HCT116 (cell line): ENCODE results near the gene PRELP. TPM values are rescaled to one million over a fixed set of nuclear protein-coding genes. Genes with fewer than 3 reads are reported as not detected.
"Not testable (repeated sequence)": the region's sequence is repeated elsewhere in the genome, so short reads cannot be mapped to it uniquely, and the experiment has no call there.

Experiments used
- ATAC-seq: fragments of 200-7000 bp; cut with Tn5 transposase; 2 replicates; pipeline ENCODE4 v1.9.1; 2020; ENCODE audit warnings: mild to moderate bottlenecking, moderate library complexity
- BruUV-seq: library from RNA; stranded (reverse); fragments of 400-500 nt; replicated peaks from 2 replicates; lab custom pipeline; 2021; lab: Mats Ljungman, UMichigan
- CTCF ChIA-PET: fragments of 300-600 bp; sonication (Branson Sonifier 250); formaldehyde crosslinking; loops from one replicate; lab custom pipeline; 2021; ENCODE audit warnings: antibody characterized with exemption; lab: Charles Lee
- POLR2A ChIA-PET: fragments of 300-600, 350-600 bp; sonication (Branson Sonifier 250); formaldehyde crosslinking; loops from one replicate; lab custom pipeline; 2021; ENCODE audit warnings: antibody characterized with exemption; lab: Charles Lee
- RAD21 ChIA-PET, 2 experiments: fragments of 300-600 bp; sonication (Branson Sonifier 250); formaldehyde crosslinking; loops; one replicate each; lab custom pipeline; 2023; ENCODE audit warnings: low total read pairs in 2 of 2; ENCODE audit not compliant: uncharacterized antibody in 2 of 2, unreplicated experiment in 2 of 2, low non-redundant PET in 1 of 2; lab: Charles Lee
- DNase-seq: peaks from one replicate; pipeline ENCODE4 v3.0.0-alpha.2; 2010; ENCODE audit warnings: low read depth, low spot score
- H2AFZ ChIP-seq: fragments of 200-600 bp; shearing (Covaris generic), sonication (generic); 2 replicates; pipeline ENCODE4 v1.6.1; 2017; ENCODE audit warnings: low read depth, mixed run types, mixed read lengths, antibody characterized with exemption, low read length; ENCODE audit not compliant: poor library complexity, severe bottlenecking
- H3K27ac ChIP-seq: 2 replicates; pipeline ENCODE4 v1.5.1; 2012; ENCODE audit warnings: low read depth, low read length
- H3K27me3 ChIP-seq: fragments of 200-600 bp; sonication (generic); 2 replicates; pipeline ENCODE4 v1.6.1; 2016; ENCODE audit warnings: mixed run types, low read length, mixed read lengths; ENCODE audit not compliant: insufficient read depth
- H3K36me3 ChIP-seq, 2 experiments: fragments of 200-500 bp in 1 of 2; fragments of 200-600 bp in 1 of 2; sonication (Bioruptor generic) in 1 of 2; sonication (generic) in 1 of 2; 2 replicates each; pipeline versions ENCODE4 v1.5.1 to v1.6.1; 2014 to 2016; ENCODE audit warnings: low read length in 2 of 2, inconsistent platforms in 1 of 2, mixed read lengths in 1 of 2, mixed run types in 1 of 2; ENCODE audit not compliant: insufficient read depth in 2 of 2, control insufficient read depth in 1 of 2
- H3K4me1 ChIP-seq, 2 experiments: fragments of 200-600 bp in 1 of 2; sonication (generic) in 1 of 2; 2 replicates each; pipeline versions ENCODE4 v1.5.1 to v1.6.1; 2012 to 2017; ENCODE audit warnings: low read length in 2 of 2, inconsistent platforms in 1 of 2, mild to moderate bottlenecking in 1 of 2, mixed read lengths in 1 of 2, mixed run types in 1 of 2, moderate library complexity in 1 of 2; ENCODE audit not compliant: insufficient read depth in 2 of 2, control insufficient read depth in 1 of 2
- H3K4me2 ChIP-seq: fragments of 200-600 bp; sonication (generic); 2 replicates; pipeline ENCODE4 v1.6.1; 2017; ENCODE audit warnings: mixed run types, low read length, mixed read lengths
- H3K4me3 ChIP-seq, 2 experiments: fragments of 200-600 bp in 1 of 2; sonication (generic) in 1 of 2; replicated peaks in 1 of 2; 2 replicates each; pipeline ENCODE4 v1.5.1; 2011 to 2016; ENCODE audit warnings: low read length in 2 of 2, control low read depth in 1 of 2, low read depth in 1 of 2, mild to moderate bottlenecking in 1 of 2, mixed read lengths in 1 of 2, mixed run types in 1 of 2
- H3K79me2 ChIP-seq: fragments of 200-600 bp; sonication (generic); 2 replicates; pipeline ENCODE4 v1.6.1; 2017; ENCODE audit warnings: mild to moderate bottlenecking, mixed run types, low read length, moderate library complexity, mixed read lengths; ENCODE audit not compliant: insufficient read depth
- H3K9ac ChIP-seq: fragments of 200-600 bp; sonication (generic); 2 replicates; pipeline ENCODE4 v1.6.1; 2016; ENCODE audit warnings: low read length, mixed read lengths
- H3K9me2 ChIP-seq: fragments of 200-600 bp; sonication (generic), shearing (Covaris generic); 2 replicates; pipeline ENCODE4 v1.6.1; 2017; ENCODE audit warnings: mixed run types, mild to moderate bottlenecking, moderate library complexity; ENCODE audit not compliant: insufficient read depth
- H3K9me3 ChIP-seq, 2 experiments: fragments of 200-500 bp in 1 of 2; fragments of 200-600 bp in 1 of 2; sonication (Bioruptor generic) in 1 of 2; sonication (generic) in 1 of 2; 2 replicates each; pipeline ENCODE4 v1.6.1; 2014 to 2017; ENCODE audit warnings: low read length in 2 of 2, mixed read lengths in 2 of 2, inconsistent platforms in 1 of 2, low read depth in 1 of 2, mild to moderate bottlenecking in 1 of 2, mixed run types in 1 of 2, moderate library complexity in 1 of 2; ENCODE audit not compliant: control insufficient read depth in 1 of 2, insufficient read depth in 1 of 2
- H4K20me1 ChIP-seq: fragments of 200-600 bp; sonication (generic), shearing (Covaris generic); 2 replicates; pipeline ENCODE4 v1.6.1; 2017; ENCODE audit warnings: mixed run types, mild to moderate bottlenecking, moderate library complexity; ENCODE audit not compliant: insufficient read depth
- EGR1 ChIP-seq: IDR thresholded peaks from 2 replicates; pipeline ENCODE4 v1.6.1; 2012; ENCODE audit warnings: low read depth
- ELF1 ChIP-seq: IDR thresholded peaks from 2 replicates; pipeline ENCODE4 v1.6.1; 2012; ENCODE audit warnings: low read depth, borderline replicate concordance
- EZH2 ChIP-seq: fragments of 200-600 bp; sonication (generic); IDR thresholded peaks from 2 replicates; pipeline ENCODE4 v1.6.1; 2017; ENCODE audit warnings: antibody characterized with exemption, mixed run types
- SP1 ChIP-seq: IDR thresholded peaks from 2 replicates; pipeline ENCODE4 v1.6.1; 2012; ENCODE audit warnings: low read depth
- ZNF274 ChIP-seq: fragments of 200-500 bp; sonication (Bioruptor generic); IDR thresholded peaks from 2 replicates; pipeline ENCODE4 v1.6.1; 2014; ENCODE audit warnings: mild to moderate bottlenecking, low read depth, low read length, inconsistent platforms
- intact Hi-C: fragments of 100-400 bp; cut with micrococcal nuclease; formaldehyde crosslinking; loops from 2 replicates; pipeline ENCODE4 v1.10.0; 2022
- total RNA-seq: library from RNA; stranded (reverse); gene quantifications from one replicate; pipeline ENCODE4 v1.2.1, GENCODE V29; 2021; ENCODE audit not compliant: unreplicated experiment
- TF ChIP-seq, protein P1 (sequence below), 3 experiments: fragments of 200-600 bp in 1 of 3; sonication (generic) in 1 of 3; IDR thresholded peaks in 2 of 3; conservative IDR thresholded peaks in 1 of 3; 2 replicates each; pipeline ENCODE4 v1.5.1; 2012 to 2017; ENCODE audit warnings: low read depth in 2 of 3, low read length in 2 of 3, antibody characterized with exemption in 1 of 3, borderline replicate concordance in 1 of 3, control low read depth in 1 of 3, mild to moderate bottlenecking in 1 of 3, mixed read lengths in 1 of 3, mixed run types in 1 of 3, moderate library complexity in 1 of 3; ENCODE audit not compliant: insufficient read depth in 1 of 3
- TF ChIP-seq, protein P2 (sequence below): IDR thresholded peaks from 2 replicates; pipeline ENCODE4 v1.6.1; 2011; ENCODE audit warnings: mild to moderate bottlenecking, low read length, moderate library complexity; ENCODE audit not compliant: insufficient replicate concordance; ENCODE audit errors: extremely low read depth

PRELP gene
- total RNA-seq, 1 experiment from 2014 or later, result 0.10 TPM

DNA sequence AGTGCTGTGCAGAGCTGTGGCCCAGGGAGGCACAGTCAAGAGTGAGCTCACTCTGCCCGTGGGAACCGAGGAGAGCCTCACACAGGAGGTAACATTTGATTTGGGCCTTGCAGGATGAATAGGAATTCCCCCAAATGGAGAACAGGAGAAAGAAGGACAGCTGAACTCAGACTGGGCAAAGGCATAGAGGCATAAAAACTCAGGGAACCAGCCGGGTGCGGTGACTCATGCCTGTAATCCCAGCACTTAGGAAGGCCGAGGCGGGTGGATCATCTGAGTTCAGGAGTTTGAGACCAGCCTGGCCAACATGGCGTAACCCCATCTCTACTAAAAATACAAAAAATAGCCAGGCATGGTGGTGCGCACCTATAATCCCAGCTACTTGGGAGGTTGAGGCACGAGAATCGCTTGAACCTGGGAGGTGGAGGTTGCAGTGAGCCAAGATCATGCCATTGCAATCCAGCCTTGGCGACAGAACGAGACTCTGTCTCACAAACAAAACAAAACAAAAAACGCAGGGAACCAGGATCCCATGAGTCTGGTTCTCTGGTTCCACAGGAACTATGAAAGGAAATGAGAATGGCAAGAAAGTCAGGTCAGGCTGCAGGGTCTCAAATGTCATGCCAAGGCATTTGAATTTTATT lies 8.6 kb upstream of the PRELP start:
- H3K4me3 ChIP-seq, H3K36me3 ChIP-seq, H3K9ac ChIP-seq, H3K4me1 ChIP-seq, H3K9me2 ChIP-seq, intact Hi-C loops, H2AFZ ChIP-seq, H3K27me3 ChIP-seq, POLR2A ChIA-PET, H3K4me2 ChIP-seq, DNase-seq, H3K9me3 ChIP-seq, ATAC-seq, H3K27ac ChIP-seq, RAD21 ChIA-PET, H4K20me1 ChIP-seq, H3K79me2 ChIP-seq, BruUV-seq: not testable (repeated sequence)
- CTCF ChIA-PET, result interaction anchor here (0.9 to 1.1 kb wide), 2 partner anchors 14 to 21 kb away, joined by 3 to 5 read pairs; no protein-coding TSS in a partner anchor

DNA sequence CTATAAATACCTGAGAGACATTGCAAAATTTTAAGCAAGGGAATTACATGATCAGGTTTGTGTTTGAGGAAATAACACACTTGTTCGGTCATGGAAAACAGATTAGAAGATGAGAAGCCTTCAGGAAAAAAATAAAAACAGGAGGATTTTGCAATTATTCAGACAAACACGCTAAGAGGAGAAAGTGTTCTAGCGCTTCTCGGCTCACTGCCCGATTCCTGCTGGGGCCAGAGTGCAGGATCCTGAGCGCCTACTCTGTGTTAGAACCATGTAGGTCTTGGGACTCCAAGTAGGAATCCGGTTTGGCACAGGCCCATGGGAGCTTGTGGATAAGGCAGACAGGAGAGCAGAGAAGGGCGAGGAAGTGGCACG lies 8.1 kb upstream of the PRELP start:
- Histone ChIP-seq H3K9me3 (no peaks in the 10 kb centered on the region), H3K4me2 (no peak overlapping the region), H3K9me2 (no peaks in the 10 kb centered on the region), H3K27me3 (peaks cover 3% of the 10 kb centered on the region; the same call in 1 of the 2 replicates), H3K9ac (no peak overlapping the region), H3K4me3 (no peak overlapping the region), H3K4me1 (no peaks in the 10 kb centered on the region), H3K27ac (no peak overlapping the region), H3K36me3 (no peaks in the 10 kb centered on the region), H2AFZ (no peak overlapping the region), H3K79me2 (no peaks in the 10 kb centered on the region), H4K20me1 (no peaks in the 10 kb centered on the region)
- ChIA-PET POLR2A (no interaction called here), CTCF (no interaction called here), RAD21 (no interaction called here)
- ATAC-seq (no peak), DNase-seq (no peak)
- no TSS peak for BruUV-seq
- intact Hi-C loops, result no loop called here
- TF ChIP-seq, protein P1, sequence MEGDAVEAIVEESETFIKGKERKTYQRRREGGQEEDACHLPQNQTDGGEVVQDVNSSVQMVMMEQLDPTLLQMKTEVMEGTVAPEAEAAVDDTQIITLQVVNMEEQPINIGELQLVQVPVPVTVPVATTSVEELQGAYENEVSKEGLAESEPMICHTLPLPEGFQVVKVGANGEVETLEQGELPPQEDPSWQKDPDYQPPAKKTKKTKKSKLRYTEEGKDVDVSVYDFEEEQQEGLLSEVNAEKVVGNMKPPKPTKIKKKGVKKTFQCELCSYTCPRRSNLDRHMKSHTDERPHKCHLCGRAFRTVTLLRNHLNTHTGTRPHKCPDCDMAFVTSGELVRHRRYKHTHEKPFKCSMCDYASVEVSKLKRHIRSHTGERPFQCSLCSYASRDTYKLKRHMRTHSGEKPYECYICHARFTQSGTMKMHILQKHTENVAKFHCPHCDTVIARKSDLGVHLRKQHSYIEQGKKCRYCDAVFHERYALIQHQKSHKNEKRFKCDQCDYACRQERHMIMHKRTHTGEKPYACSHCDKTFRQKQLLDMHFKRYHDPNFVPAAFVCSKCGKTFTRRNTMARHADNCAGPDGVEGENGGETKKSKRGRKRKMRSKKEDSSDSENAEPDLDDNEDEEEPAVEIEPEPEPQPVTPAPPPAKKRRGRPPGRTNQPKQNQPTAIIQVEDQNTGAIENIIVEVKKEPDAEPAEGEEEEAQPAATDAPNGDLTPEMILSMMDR (IDR thresholded peaks at IDR 0.05 in 2 of 3, conservative IDR thresholded peaks at IDR 0.05 in 1 of 3; ENCODE audit: borderline replicate concordance in 1 of 3, insufficient read depth in 1 of 3, low read depth in 2 of 3, low read length in 2 of 3), result no peak
- TF ChIP-seq EZH2 (no peak), SP1 (no peak), EGR1 (no peak), ELF1 (no peak), ZNF274 (no peak)
- TF ChIP-seq, protein P2, sequence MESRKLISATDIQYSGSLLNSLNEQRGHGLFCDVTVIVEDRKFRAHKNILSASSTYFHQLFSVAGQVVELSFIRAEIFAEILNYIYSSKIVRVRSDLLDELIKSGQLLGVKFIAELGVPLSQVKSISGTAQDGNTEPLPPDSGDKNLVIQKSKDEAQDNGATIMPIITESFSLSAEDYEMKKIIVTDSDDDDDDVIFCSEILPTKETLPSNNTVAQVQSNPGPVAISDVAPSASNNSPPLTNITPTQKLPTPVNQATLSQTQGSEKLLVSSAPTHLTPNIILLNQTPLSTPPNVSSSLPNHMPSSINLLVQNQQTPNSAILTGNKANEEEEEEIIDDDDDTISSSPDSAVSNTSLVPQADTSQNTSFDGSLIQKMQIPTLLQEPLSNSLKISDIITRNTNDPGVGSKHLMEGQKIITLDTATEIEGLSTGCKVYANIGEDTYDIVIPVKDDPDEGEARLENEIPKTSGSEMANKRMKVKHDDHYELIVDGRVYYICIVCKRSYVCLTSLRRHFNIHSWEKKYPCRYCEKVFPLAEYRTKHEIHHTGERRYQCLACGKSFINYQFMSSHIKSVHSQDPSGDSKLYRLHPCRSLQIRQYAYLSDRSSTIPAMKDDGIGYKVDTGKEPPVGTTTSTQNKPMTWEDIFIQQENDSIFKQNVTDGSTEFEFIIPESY, result no peak
